C4-2B (cell line): ENCODE data around the gene FSTL4.

Experiments used
- ZFX ChIP-seq: fragments of 450-650 bp; IDR thresholded peaks from 2 replicates; pipeline ENCODE4 v1.6.1; 2017
- TF ChIP-seq, protein P1 (sequence below): fragments of 450-650 bp; conservative IDR thresholded peaks from 2 replicates; pipeline ENCODE4 v1.5.1; 2017; ENCODE audit warnings: mild to moderate bottlenecking

DNA sequence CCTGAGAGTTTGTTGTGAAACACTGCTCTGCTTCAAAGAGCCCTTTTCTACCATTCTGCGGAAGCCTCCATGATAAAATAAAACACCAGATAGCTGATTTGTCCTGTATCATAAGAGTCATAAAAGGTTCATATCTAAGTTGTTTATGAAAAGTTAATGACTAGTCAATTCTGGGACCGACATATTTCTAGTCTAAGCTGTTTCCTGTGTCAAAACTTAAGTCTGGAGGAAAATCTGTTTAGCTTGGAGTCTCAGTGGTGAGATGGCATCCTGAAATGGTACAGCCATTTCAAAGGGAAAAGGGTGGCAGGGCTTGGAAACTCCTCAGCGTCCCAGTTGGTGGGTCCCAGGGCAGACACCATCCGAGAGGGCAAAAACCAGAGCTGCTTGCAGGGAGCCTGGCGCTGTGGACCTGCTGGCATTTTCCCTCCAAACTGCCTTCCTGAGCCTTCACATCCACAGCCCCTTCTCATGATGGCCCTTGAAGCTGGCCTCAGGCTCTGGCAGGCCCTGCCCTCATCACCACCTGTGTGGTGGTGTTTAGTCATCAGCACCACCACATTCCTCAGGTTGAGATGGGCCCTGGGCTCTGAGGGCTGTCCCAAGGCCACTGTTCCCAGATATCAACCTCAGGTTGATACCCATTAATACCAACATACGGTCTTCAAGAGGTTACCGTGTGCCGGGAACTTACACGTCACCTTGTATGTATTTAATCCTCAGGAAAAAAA, 376.5 kb downstream of the FSTL4 start:
- TF ChIP-seq, protein P1, sequence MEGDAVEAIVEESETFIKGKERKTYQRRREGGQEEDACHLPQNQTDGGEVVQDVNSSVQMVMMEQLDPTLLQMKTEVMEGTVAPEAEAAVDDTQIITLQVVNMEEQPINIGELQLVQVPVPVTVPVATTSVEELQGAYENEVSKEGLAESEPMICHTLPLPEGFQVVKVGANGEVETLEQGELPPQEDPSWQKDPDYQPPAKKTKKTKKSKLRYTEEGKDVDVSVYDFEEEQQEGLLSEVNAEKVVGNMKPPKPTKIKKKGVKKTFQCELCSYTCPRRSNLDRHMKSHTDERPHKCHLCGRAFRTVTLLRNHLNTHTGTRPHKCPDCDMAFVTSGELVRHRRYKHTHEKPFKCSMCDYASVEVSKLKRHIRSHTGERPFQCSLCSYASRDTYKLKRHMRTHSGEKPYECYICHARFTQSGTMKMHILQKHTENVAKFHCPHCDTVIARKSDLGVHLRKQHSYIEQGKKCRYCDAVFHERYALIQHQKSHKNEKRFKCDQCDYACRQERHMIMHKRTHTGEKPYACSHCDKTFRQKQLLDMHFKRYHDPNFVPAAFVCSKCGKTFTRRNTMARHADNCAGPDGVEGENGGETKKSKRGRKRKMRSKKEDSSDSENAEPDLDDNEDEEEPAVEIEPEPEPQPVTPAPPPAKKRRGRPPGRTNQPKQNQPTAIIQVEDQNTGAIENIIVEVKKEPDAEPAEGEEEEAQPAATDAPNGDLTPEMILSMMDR: no peak
- TF ChIP-seq ZFX: no peak
